Cardiac fibroblast (primary cell): ENCODE measurements around the gene MGAM2.
"Not testable (repeated sequence)": the region's sequence is repeated elsewhere in the genome, so short reads cannot be mapped to it uniquely, and the experiment has no call there.

Experiments used
- DNase-seq, 2 donors: peaks; one replicate each; pipeline versions ENCODE4 v3.0.0 to v3.0.0-alpha.2; 2010; ENCODE audit warnings: low read depth in 2 of 2
- H3K4me3 ChIP-seq, 2 donors: replicated peaks in 1 of 2; 1 replicate in 1 of 2; 2 replicates in 1 of 2; pipeline ENCODE4 v1.5.1; 2011; ENCODE audit warnings: low read depth in 2 of 2, low read length in 2 of 2, mild to moderate bottlenecking in 2 of 2, moderate library complexity in 1 of 2
- CTCF ChIP-seq: IDR thresholded peaks from one replicate; pipeline ENCODE4 v1.5.1; 2011; ENCODE audit warnings: low read depth, mild to moderate bottlenecking, low read length, inconsistent platforms

The MGAM2 gene

GRCh38 chr7:142088022-142088714, 23.4 kb upstream of the MGAM2 start:
- DNase-seq = no peak
- no peak overlapping the region for H3K4me3 ChIP-seq
- TF ChIP-seq CTCF = no peak

- H3K4me3 ChIP-seq = no peak overlapping the region
- no peak for TF ChIP-seq CTCF
Measured at GRCh38 chr7:142089035-142089434, 22.5 kb upstream of the MGAM2 start.

GRCh38 chr7:142091961-142092360, 19.6 kb upstream of the MGAM2 start:
- no peak overlapping the region for H3K4me3 ChIP-seq
- DNase-seq = no peak
- no peak for TF ChIP-seq CTCF

More at GRCh38 chr7:142089035-142089434, 22.5 kb upstream of the MGAM2 start:
- no peak for DNase-seq

GRCh38 chr7:142094861-142095260, 16.7 kb upstream of the MGAM2 start:
- H3K4me3 ChIP-seq = no peak overlapping the region
- TF ChIP-seq CTCF = no peak
- DNase-seq = peak in 1 of 2 donors; percentile 66

- no peak overlapping the region for H3K4me3 ChIP-seq
- no peak for DNase-seq
- TF ChIP-seq CTCF = no peak
Measured at GRCh38 chr7:142097571-142097970, 13.9 kb upstream of the MGAM2 start.

- no peak for TF ChIP-seq CTCF
- H3K4me3 ChIP-seq = no peak overlapping the region
- DNase-seq = no peak
Measured at GRCh38 chr7:142098004-142098403, 13.5 kb upstream of the MGAM2 start.

- DNase-seq, H3K4me3 ChIP-seq: not testable (repeated sequence)
Measured at GRCh38 chr7:142099347-142099746, 12.2 kb upstream of the MGAM2 start.
